Cardiac septum (tissue), 1 donor: ENCODE measurements around the gene COBLL1. TPM values are rescaled to one million over a fixed set of nuclear protein-coding genes. Genes with fewer than 3 reads are reported as not detected.
"Not testable (repeated sequence)": the region's sequence is repeated elsewhere in the genome, so short reads cannot be mapped to it uniquely, and the experiment has no call there.

Experiments used
- DNase-seq: peaks from one replicate; pipeline ENCODE4 v3.0.0-alpha.2; 2020; ENCODE audit warnings: low spot score
- intact Hi-C: fragments of 100-400 bp; cut with DNase I; formaldehyde crosslinking; loops from one replicate; pipeline ENCODE4 v1.14.0; 2022
- total RNA-seq: library from RNA; stranded (reverse); fragmentation: NEBNext Ultra II Directional; extraction: Animal tissue kit (Norgen Biotek cat#: 25700); gene quantifications from one replicate; pipeline ENCODE4 v1.2.1, GENCODE V29; 2021
- donor health status: DM: no; HTN: no; CAD: no.

The COBLL1 gene
- total RNA-seq, 1 donor from 2014 or later: 15.0 TPM

GRCh38 chr2:164859906-164860693 is 18.5 kb upstream of the COBLL1 start:
- DNase-seq, intact Hi-C loops: not testable (repeated sequence)

GRCh38 chr2:164859251-164859818 is 17.7 kb upstream of the COBLL1 start:
- no peak for DNase-seq
- intact Hi-C loops: no loop called here

DNA sequence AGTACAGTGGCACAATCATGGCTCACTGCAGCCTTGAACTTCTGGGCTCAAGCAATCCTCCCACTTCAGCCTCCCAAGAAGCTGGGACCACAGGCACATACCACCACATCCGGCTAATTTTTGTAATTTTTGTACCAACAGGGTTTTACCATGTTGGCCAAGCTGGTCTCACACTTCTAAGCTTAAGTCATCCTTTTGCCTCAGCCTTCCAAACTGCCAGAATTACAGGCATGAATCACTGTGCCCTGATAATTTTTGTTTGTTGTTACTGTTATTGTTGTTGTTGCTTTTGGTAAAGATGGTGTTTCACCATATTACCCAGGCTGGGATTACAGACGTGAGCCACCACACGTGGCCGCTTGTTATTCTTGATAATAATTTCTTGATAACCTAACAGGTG is 10.5 kb upstream of the COBLL1 start:
- intact Hi-C loops: no loop called here
- no peak for DNase-seq

- intact Hi-C loops: no loop called here
- DNase-seq: no peak
Measured at GRCh38 chr2:164850235-164850634, 8.6 kb upstream of the COBLL1 start.

DNA sequence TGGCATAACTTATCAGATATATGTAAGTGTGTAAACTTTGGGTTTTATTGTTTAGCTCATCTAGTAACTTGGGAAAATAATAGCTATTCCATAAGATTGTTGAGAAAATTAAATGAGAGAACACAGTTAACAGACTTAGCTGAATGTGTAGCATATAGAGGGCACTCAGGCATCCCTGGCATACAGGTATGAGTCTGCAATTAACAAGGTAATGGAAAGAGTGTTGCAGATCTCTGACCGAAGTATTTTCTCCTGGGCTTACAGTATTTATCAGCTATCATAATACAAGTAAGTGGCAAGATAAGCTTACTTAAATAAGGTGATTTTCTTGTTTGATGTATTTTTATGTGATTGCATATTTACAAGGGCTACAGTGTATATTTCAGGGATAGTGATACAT is 7.9 kb upstream of the COBLL1 start:
- intact Hi-C loops: no loop called here
- no peak for DNase-seq

GRCh38 chr2:164847981-164848741 is 6.5 kb upstream of the COBLL1 start:
- DNase-seq: no peak
- intact Hi-C loops: no loop called here

DNA sequence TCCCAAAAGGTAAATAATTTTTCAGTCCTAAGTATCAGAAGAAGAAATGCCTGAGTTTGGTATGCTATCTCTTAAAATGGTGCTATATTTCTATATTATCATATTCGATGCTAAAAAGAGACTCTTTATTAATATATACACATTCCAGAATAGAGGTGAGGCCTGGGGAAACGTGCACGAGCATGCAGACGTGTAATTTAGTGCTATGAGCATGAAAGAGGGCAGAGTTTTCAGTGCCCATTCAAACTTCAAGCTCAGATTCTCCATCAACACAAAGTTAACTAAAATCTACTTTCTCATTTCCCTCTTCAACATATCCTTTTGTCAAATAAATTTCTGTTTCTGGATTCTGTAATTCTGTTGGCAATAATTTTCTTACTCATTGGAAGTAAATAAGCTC is 5.7 kb upstream of the COBLL1 start:
- intact Hi-C loops: no loop called here
- no peak for DNase-seq

DNA sequence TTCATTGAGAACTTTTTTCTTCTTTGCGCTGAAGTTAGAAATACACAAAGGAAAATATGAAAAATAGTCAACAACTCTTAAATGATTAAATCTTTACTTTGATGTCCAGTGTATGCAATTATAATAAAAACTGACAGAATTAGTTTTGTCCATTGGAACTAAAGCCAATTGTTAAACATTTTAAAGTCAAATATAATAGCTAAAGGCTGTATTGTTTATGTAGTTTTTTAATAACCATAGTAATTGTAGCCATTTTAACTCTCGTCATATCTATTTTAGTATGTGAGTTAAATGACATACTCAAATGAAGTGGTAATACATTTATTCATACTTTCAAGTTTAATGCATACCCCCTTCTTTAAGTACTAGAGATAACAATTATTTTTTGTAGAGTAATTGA is 4.7 kb upstream of the COBLL1 start:
- intact Hi-C loops: no loop called here

GRCh38 chr2:164843346-164843911 is 1.8 kb upstream of the COBLL1 start:
- intact Hi-C loops: no loop called here
- DNase-seq: no peak

More for the DNA sequence above, 4.7 kb upstream of the COBLL1 start:
- no peak for DNase-seq

GRCh38 chr2:164842624-164842966 is 972 bp upstream of the COBLL1 start:
- intact Hi-C loops: no loop called here
- no peak for DNase-seq

GRCh38 chr2:164840930-164841718 is 499 bp downstream of the COBLL1 start:
- intact Hi-C loops: loop anchor here (2.0 kb wide), 3 partner anchors 56 to 102 kb away; no protein-coding TSS in a partner anchor
- DNase-seq: peak; percentile 85

DNA sequence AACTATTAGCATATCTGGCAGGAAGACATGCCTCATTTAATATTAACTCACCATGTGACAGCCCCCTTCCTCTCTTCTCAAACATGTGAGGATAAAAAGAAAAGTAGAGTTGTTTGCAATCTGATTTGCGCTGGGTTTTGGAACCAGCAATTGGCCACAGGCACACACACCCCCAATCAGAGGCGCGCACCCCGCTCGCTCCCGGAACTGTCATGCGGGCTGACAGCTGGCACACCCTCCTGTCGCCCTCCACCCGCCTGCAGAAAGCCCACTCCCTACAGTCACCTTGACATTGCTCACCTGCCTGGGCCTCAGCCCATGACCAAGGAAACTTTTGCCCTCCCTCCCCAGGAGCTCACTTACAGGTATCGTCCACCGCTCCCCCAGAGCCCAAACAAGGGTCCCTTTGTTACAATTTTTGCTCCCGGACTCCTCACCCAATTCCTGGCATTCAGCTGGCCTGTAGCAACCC is 1.1 kb downstream of the COBLL1 start:
- no peak for DNase-seq
- intact Hi-C loops: loop anchor here (2.0 kb wide), 3 partner anchors 56 to 102 kb away; no protein-coding TSS in a partner anchor

- DNase-seq: no peak
Measured at GRCh38 chr2:164839914-164840457, 1.6 kb downstream of the COBLL1 start.

GRCh38 chr2:164837807-164838206 is 3.8 kb downstream of the COBLL1 start:
- intact Hi-C loops: no loop called here
- no peak for DNase-seq

More at GRCh38 chr2:164839914-164840457, 1.6 kb downstream of the COBLL1 start:
- intact Hi-C loops: loop anchor here (2.0 kb wide), 3 partner anchors 55 to 101 kb away; no protein-coding TSS in a partner anchor

GRCh38 chr2:164836907-164837306 is 4.7 kb downstream of the COBLL1 start:
- DNase-seq: no peak
- intact Hi-C loops: no loop called here

DNA sequence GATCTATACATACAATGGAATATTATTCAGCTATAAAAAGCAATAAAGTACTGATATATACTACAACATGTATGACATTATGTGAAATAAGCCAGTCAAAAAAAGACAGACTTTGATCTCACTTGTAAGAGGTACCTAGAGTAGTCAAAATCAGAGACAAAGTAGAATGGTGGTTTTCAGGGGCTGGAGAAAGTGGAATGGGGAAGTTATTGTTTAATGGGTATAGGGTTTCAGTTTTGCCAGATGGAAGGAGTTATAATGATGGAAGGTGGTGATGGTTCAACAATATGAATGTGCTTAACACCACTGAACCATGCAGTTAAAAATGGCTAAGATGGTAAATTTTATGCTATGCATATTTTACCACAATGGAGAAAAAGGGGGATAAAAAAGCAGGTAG is 6.3 kb downstream of the COBLL1 start:
- no peak for DNase-seq
- intact Hi-C loops: no loop called here

DNA sequence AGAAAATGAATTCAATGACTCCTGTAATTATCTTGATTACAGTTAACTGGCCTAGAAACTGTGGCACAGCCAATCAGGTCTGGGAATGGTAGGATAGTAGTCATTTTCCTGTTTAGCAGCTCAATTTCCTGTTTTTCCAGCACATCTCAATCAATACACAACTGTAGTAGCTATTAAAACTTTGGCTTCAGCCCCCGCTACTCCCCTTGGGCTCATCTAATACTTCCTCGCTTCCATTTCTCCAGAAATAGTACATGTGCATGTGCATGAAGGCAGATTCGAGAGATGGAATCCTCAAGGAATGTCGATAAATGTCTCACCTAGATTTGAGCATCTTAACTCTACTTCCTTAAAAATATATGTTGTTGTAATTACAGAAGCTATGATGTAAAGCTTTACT is 9.7 kb downstream of the COBLL1 start:
- no peak for DNase-seq
- intact Hi-C loops: no loop called here

DNA sequence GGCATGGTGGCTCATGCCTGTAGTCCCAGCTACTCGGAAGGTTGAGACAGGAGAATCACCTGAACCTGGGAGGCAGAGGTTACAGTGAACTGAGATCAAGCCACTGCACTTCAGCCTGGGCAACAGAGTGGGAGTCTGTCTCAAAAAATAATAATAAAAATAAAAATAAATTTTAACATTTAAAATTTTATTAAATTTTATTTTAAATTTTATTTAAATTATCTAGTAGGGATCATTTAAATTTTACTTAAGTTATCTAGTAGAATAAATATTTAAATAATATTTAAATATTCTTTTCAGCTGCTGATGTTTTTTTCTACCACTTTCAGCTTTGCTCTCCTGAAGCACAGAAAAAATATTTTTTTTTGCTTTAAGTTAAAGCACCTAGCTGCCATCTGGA is 10.4 kb downstream of the COBLL1 start:
- intact Hi-C loops: no loop called here
- no peak for DNase-seq
